ENCODE results near the gene PRSS22. TPM values are rescaled to one million over a fixed set of nuclear protein-coding genes. Genes with fewer than 3 reads are reported as not detected.

Gene PRSS22
- polyA plus RNA-seq, 1 donor, result 0.63 TPM

DNA sequence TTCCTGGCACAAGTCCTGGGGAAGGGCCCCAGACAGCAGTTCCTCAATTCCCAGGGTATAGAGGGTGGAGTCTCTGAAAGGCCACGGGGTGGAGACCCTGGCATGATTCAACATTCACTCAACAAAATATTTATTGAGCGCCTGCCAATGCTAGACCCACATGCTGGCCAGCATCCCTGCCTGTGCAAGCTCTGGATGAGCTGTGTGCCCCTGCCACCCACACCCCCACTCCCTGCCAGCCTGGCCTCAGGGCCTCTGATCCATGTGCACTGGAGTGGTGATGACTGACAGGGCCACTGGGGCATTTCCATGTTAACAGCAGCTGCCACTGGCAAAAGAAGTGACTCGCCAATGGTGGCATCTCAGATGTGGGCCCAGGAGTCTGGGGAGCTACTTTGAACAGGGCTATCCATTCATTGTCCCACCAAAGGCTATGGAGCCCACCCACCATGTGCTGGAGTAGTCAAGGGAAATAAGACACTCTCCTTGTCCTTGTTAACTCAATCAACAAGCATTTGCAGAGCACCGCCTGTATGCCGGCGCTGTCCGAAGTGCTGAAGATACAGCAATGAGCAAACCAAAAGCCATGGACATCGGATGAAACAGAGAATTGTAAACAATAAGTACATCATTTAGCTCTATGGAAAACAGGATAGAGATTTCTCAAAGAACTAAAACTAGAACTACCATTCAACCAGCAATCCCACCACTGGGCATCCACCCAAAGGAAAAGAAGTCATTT lies 3.0 kb upstream of the PRSS22 start:
- WGBS (ENCODE audit: insufficient coverage, low lambda C conversion rate), result 60% methylated on average over 1 of the region's 8 CpGs
- no peak for DNase-seq
- Histone ChIP-seq H3K27me3 (ENCODE audit: control insufficient read depth, insufficient read depth, low read length) (peaks cover 26% of the 10 kb centered on the region), H3K27ac (ENCODE audit: low read length) (no peak overlapping the region), H3K4me1 (ENCODE audit: control insufficient read depth, insufficient read depth, low read length) (peaks cover 17% of the 10 kb centered on the region), H3K36me3 (ENCODE audit: control insufficient read depth, insufficient read depth, low read length) (no peaks in the 10 kb centered on the region), H3K4me3 (ENCODE audit: low read length) (no peak overlapping the region), H3K9me3 (ENCODE audit: control insufficient read depth, low read depth, low read length) (peaks cover 24% of the 10 kb centered on the region)

DNA sequence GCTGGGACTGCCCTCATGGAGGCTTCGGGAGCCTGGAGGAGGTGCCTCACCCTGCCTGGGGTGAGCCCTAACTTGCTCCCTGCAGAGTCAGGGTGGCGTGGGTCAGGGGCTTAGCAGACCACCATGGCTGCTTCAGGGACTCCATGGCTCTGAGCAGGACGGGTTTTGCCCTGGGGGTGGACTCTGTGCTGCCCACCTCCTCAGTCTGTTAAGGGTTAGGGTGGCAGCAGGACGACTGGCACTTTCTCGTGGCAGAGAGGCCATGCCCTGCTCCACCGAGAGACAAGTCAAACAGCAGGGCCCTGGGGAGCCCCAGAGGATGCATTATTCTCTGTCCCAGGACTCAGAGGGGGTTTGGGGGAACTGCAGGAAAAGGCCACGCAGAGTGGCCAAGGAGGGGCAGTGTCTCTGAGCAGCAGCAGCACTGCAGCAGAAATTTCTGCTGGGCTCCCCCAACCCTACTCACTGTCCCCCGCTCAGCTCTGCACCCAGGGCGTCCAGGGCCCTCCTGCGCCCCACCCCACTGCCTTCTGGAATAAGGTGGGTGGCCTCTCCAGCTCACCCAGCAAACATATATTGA lies 1.8 kb upstream of the PRSS22 start:
- H3K27me3 ChIP-seq (ENCODE audit: control insufficient read depth, insufficient read depth, low read length), result peaks cover 19% of the 10 kb centered on the region
- peaks cover 17% of the 10 kb centered on the region for H3K4me1 ChIP-seq (ENCODE audit: control insufficient read depth, insufficient read depth, low read length)
- H3K36me3 ChIP-seq (ENCODE audit: control insufficient read depth, insufficient read depth, low read length), result no peaks in the 10 kb centered on the region
- peaks cover 25% of the 10 kb centered on the region for H3K9me3 ChIP-seq (ENCODE audit: control insufficient read depth, low read depth, low read length)
- no peak overlapping the region for H3K27ac ChIP-seq (ENCODE audit: low read length)
- DNase-seq, result no peak
- H3K4me3 ChIP-seq (ENCODE audit: low read length), result no peak overlapping the region
- no CpG with 5 or more reads among the region's 10 CpGs for WGBS (ENCODE audit: insufficient coverage, low lambda C conversion rate)

- Histone ChIP-seq H3K4me1 (ENCODE audit: control insufficient read depth, insufficient read depth, low read length) (peaks cover 17% of the 10 kb centered on the region), H3K36me3 (ENCODE audit: control insufficient read depth, insufficient read depth, low read length) (no peaks in the 10 kb centered on the region), H3K27ac (ENCODE audit: low read length) (peak overlapping the region; percentile 66), H3K9me3 (ENCODE audit: control insufficient read depth, low read depth, low read length) (peaks cover 32% of the 10 kb centered on the region), H3K4me3 (ENCODE audit: low read length) (peak overlapping the region; percentile 49), H3K27me3 (ENCODE audit: control insufficient read depth, insufficient read depth, low read length) (peaks cover 19% of the 10 kb centered on the region)
- WGBS (ENCODE audit: insufficient coverage, low lambda C conversion rate), result no CpG with 5 or more reads among the region's 23 CpGs
- DNase-seq, result peak; percentile 91 to 95
Measured at GRCh38 chr16:2858245-2859025, 465 bp upstream of the PRSS22 start.

DNA sequence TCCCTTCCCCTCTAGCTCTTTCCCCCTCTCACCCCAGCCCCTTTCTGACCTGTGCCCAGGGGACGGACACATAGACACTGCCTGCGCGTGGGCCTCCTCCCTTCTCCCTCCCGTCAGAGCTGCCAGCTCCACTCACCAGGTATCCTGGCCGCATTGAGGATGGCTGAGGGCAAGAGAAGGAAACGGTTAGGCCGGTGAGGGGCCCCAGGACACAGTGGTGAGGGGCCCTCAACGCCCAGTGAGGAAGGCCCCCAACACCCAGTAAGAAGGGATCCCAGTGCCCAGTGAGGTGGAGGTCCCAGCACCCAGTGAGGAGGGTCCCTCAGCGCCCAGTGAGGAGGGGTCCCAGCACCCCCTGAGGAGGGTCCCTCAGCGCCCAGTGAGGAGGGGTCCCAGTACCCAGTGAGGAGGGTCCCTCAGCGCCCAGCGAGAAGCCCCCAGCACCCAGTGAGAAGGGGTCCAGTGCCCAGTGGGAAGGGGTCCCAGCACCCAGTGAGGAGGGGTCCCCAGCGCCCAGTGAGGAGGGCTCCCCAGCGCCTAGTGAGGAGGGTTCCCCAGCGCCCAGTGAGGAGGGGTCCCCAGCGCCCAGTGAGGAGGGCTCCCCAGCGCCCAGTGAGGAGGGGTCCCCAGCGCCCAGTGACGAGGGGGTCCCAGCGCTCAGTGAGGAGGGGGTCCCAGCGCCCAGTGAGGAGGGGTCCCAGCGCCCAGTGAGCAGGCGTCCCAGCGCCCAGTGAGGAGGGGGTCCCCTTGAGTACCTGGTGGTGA lies 1.1 kb downstream of the PRSS22 start:
- DNase-seq, result no peak
- Histone ChIP-seq H3K4me3 (ENCODE audit: low read length) (no peak overlapping the region), H3K36me3 (ENCODE audit: control insufficient read depth, insufficient read depth, low read length) (no peaks in the 10 kb centered on the region), H3K27ac (ENCODE audit: low read length) (no peak overlapping the region), H3K4me1 (ENCODE audit: control insufficient read depth, insufficient read depth, low read length) (peaks cover 17% of the 10 kb centered on the region), H3K27me3 (ENCODE audit: control insufficient read depth, insufficient read depth, low read length) (peaks cover 20% of the 10 kb centered on the region), H3K9me3 (ENCODE audit: control insufficient read depth, low read depth, low read length) (peaks cover 40% of the 10 kb centered on the region)
- WGBS (ENCODE audit: insufficient coverage, low lambda C conversion rate), result no CpG with 5 or more reads among the region's 24 CpGs

GRCh38 chr16:2856061-2856670 lies 1.8 kb downstream of the PRSS22 start:
- 93% methylated on average over 2 of the region's 14 CpGs for WGBS (ENCODE audit: insufficient coverage, low lambda C conversion rate)
- no peak for DNase-seq
- Histone ChIP-seq H3K27me3 (ENCODE audit: control insufficient read depth, insufficient read depth, low read length) (peaks cover 20% of the 10 kb centered on the region), H3K9me3 (ENCODE audit: control insufficient read depth, low read depth, low read length) (peaks cover 40% of the 10 kb centered on the region), H3K4me1 (ENCODE audit: control insufficient read depth, insufficient read depth, low read length) (peaks cover 17% of the 10 kb centered on the region), H3K36me3 (ENCODE audit: control insufficient read depth, insufficient read depth, low read length) (no peaks in the 10 kb centered on the region), H3K27ac (ENCODE audit: low read length) (no peak overlapping the region), H3K4me3 (ENCODE audit: low read length) (no peak overlapping the region)

DNA sequence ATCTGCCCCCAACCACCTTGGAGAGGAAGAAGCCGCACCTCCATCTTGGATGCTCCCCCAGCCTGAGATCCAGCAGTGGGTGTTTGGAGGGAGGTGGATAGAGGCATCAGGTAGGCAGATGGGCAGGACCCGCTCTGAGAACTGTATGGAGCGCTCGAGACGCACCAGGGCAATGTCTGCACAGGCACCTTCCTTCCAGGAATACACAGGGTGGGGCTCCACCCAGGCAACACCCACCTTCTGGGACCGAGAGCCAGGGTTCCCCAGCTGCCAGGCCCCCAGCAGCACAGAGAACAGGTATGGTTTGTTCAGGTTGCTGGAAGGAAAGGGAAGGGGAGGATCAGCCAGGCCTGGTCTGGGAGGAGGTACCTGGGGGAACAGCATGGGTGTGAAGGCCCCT lies 2.4 kb downstream of the PRSS22 start:
- WGBS (ENCODE audit: insufficient coverage, low lambda C conversion rate), result no CpG with 5 or more reads among the region's 6 CpGs
- Histone ChIP-seq H3K27me3 (ENCODE audit: control insufficient read depth, insufficient read depth, low read length) (peaks cover 20% of the 10 kb centered on the region), H3K9me3 (ENCODE audit: control insufficient read depth, low read depth, low read length) (peaks cover 34% of the 10 kb centered on the region), H3K27ac (ENCODE audit: low read length) (no peak overlapping the region), H3K4me1 (ENCODE audit: control insufficient read depth, insufficient read depth, low read length) (peaks cover 17% of the 10 kb centered on the region), H3K4me3 (ENCODE audit: low read length) (no peak overlapping the region), H3K36me3 (ENCODE audit: control insufficient read depth, insufficient read depth, low read length) (no peaks in the 10 kb centered on the region)
- DNase-seq, result no peak

- H3K36me3 ChIP-seq (ENCODE audit: control insufficient read depth, insufficient read depth, low read length), result no peaks in the 10 kb centered on the region
- peaks cover 17% of the 10 kb centered on the region for H3K4me1 ChIP-seq (ENCODE audit: control insufficient read depth, insufficient read depth, low read length)
- DNase-seq, result no peak
- 70% methylated on average over 2 of the region's 5 CpGs for WGBS (ENCODE audit: insufficient coverage, low lambda C conversion rate)
- no peak overlapping the region for H3K27ac ChIP-seq (ENCODE audit: low read length)
- no peak overlapping the region for H3K4me3 ChIP-seq (ENCODE audit: low read length)
- H3K27me3 ChIP-seq (ENCODE audit: control insufficient read depth, insufficient read depth, low read length), result peaks cover 20% of the 10 kb centered on the region
- H3K9me3 ChIP-seq (ENCODE audit: control insufficient read depth, low read depth, low read length), result peaks cover 31% of the 10 kb centered on the region
Measured at GRCh38 chr16:2854700-2855309, 3.2 kb downstream of the PRSS22 start.

GRCh38 chr16:2853531-2854073 lies 4.4 kb downstream of the PRSS22 start:
- DNase-seq, result no peak
- peaks cover 31% of the 10 kb centered on the region for H3K9me3 ChIP-seq (ENCODE audit: control insufficient read depth, low read depth, low read length)
- H3K4me3 ChIP-seq (ENCODE audit: low read length), result no peak overlapping the region
- peaks cover 14% of the 10 kb centered on the region for H3K27me3 ChIP-seq (ENCODE audit: control insufficient read depth, insufficient read depth, low read length)
- peaks cover 7% of the 10 kb centered on the region for H3K4me1 ChIP-seq (ENCODE audit: control insufficient read depth, insufficient read depth, low read length)
- H3K27ac ChIP-seq (ENCODE audit: low read length), result no peak overlapping the region
- no CpG with 5 or more reads among the region's 18 CpGs for WGBS (ENCODE audit: insufficient coverage, low lambda C conversion rate)
- no peaks in the 10 kb centered on the region for H3K36me3 ChIP-seq (ENCODE audit: control insufficient read depth, insufficient read depth, low read length)

GRCh38 chr16:2852731-2853507 lies 5.1 kb downstream of the PRSS22 start:
- Histone ChIP-seq H3K4me1 (ENCODE audit: control insufficient read depth, insufficient read depth, low read length) (peaks cover 2% of the 10 kb centered on the region), H3K36me3 (ENCODE audit: control insufficient read depth, insufficient read depth, low read length) (no peaks in the 10 kb centered on the region), H3K4me3 (ENCODE audit: low read length) (no peak overlapping the region), H3K27ac (ENCODE audit: low read length) (no peak overlapping the region), H3K9me3 (ENCODE audit: control insufficient read depth, low read depth, low read length) (peaks cover 29% of the 10 kb centered on the region), H3K27me3 (ENCODE audit: control insufficient read depth, insufficient read depth, low read length) (peaks cover 7% of the 10 kb centered on the region)
- no peak for DNase-seq
- WGBS (ENCODE audit: insufficient coverage, low lambda C conversion rate), result no CpG with 5 or more reads among the region's 56 CpGs
